HuH-7.5 (cell line): ENCODE data around the gene CLEC16A.

Experiments used
- DNase-seq: peaks from one replicate; pipeline ENCODE4 v3.0.0; 2011; ENCODE audit warnings: low spot score

CLEC16A gene

DNA sequence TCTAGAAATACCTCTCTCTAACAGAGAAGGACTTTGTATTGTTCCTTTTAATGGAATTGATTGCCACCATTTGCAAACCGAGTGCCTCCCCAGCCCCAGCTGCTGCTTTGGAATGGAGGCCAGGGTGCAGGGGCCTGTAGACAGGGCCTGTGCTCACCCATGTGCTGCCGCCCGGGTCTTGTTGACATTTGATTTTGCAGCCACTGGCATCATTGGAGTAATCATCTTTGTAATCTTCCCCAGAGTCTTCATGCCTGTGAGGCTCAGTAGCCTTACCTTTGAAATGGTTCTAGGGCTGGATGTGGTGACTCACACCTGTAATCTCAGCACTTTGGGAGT is 119.8 kb downstream of the CLEC16A start:
- no peak for DNase-seq

- no peak for DNase-seq
Observed at GRCh38 chr16:11064851-11065250, 120.5 kb downstream of the CLEC16A start.

- DNase-seq, result no peak
Observed at GRCh38 chr16:11066261-11066870, 122.0 kb downstream of the CLEC16A start.

- DNase-seq, result no peak
Observed at GRCh38 chr16:11067266-11067665, 122.9 kb downstream of the CLEC16A start.

- no peak for DNase-seq
Observed at GRCh38 chr16:11067697-11068141, 123.4 kb downstream of the CLEC16A start.

GRCh38 chr16:11071829-11072228 is 127.5 kb downstream of the CLEC16A start:
- DNase-seq, result no peak

- DNase-seq, result no peak
Observed at GRCh38 chr16:11072420-11073153, 128.2 kb downstream of the CLEC16A start.

DNA sequence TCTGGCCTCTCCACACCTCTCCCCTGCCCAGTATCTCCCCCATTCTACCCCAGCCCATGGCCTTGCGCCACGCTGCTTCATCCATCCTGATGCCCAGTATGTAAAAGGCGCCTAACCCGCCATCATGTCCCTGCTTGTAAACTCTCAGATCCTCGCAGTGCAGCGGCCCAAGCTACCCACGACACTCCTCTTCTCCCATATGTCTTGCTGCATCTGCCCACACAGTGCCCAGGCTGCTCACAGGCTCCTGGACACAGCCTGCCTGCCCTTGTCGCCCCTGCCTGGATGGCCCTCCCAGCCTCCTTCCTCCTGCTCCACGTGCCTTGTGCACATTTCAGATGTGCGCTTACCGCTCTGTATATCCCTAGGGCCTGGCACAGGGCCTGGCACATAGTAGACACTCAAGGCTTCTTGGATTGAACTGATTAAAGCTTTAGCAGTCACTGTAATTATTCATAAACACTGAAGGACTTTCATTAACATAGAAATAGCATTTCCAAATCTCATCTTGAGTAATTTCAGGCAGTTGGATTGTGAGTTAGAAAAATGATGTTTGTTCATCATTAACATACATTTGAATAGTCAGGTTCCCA is 129.1 kb downstream of the CLEC16A start:
- DNase-seq, result no peak

GRCh38 chr16:11074131-11074530 is 129.8 kb downstream of the CLEC16A start:
- DNase-seq, result no peak

DNA sequence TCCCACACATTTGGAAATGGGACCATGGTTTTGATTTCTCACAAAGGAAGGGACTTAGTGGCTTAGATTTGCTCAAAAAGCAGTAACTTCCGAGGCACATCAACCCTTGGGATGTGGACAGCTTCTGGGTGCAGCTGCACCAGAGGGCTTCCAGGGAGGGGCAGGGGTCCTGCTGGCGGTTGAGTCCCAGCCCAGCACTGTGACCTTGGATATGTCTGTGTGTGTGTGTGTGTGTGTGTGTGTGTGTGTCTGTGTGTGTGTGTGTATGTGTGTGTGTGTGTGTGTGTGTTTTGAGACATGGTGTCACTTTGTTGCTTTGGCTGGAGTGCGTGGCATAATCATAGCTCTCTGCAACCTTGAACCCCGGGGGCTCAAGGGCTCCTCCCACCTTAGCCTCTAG is 130.8 kb downstream of the CLEC16A start:
- DNase-seq, result no peak

DNA sequence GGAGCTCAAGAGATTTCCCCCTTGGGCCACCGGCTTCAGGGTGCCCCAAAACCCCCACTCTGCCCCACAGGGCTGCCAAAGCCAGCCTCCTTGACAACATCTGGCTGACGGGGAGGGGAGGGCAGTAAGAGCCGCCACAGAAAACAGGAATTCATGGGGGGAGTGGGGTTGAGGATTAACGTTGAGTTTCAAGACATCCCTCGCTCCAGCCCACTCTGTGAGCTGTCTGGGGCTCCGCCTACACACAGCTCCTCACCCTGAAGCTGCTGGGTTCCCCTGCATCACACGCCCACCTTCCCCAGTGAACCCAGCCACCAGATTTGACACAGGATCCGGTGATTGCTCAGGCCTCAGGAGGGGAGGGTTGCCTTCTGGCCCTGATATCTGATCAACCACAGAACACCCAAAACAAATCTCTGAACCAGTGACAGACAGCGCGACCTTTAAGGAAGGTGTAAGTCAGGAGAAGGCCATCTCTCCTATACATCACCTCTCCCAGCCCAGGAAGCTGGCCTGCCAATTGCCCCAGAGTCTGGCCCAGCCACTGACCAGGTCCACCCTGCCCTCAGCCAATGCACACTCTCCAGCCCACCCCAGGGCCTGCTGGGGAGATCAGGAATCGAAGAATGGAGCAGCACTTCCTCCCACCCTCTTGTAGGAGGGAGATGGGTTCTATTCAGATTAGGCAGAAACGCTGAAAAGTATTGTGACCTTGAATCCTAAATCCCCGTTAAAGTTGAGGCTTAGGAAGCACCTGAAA is 132.1 kb downstream of the CLEC16A start:
- no peak for DNase-seq

- DNase-seq, result no peak
Observed at GRCh38 chr16:11078812-11079459, 134.6 kb downstream of the CLEC16A start.

- DNase-seq, result no peak
Observed at GRCh38 chr16:11079652-11080187, 135.4 kb downstream of the CLEC16A start.

GRCh38 chr16:11080327-11080967 is 136.1 kb downstream of the CLEC16A start:
- no peak for DNase-seq

DNA sequence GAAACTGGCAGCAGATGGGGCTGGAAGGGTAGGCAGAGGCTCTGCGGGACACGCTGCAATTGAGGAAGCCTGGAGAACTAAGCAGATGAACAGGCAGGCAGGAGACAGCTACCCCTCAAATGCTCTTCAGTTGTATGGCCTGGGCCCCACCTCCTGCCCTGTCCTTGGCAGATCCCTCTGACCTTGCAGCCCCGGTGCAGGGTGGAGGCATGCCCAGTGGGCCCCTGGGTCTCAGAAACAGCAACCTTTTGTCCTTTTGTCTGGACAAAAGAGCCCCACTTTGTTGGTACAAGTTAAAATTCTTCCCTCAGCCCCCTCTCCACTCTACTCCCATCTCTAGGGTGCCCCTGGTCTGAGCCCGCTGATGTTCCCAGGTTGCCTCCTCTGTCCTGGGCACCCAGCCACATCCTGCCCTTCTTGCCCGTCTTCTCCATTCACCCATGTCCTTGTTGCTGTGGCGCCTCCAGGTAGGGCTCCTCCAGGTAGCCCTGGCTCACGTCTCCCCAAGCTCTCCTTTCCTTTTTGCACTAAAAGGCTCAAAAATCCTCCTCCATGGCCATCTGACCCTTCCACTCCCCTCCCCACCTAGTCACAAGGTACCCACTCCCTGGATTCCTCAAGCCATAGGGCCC is 136.8 kb downstream of the CLEC16A start:
- DNase-seq, result no peak

DNA sequence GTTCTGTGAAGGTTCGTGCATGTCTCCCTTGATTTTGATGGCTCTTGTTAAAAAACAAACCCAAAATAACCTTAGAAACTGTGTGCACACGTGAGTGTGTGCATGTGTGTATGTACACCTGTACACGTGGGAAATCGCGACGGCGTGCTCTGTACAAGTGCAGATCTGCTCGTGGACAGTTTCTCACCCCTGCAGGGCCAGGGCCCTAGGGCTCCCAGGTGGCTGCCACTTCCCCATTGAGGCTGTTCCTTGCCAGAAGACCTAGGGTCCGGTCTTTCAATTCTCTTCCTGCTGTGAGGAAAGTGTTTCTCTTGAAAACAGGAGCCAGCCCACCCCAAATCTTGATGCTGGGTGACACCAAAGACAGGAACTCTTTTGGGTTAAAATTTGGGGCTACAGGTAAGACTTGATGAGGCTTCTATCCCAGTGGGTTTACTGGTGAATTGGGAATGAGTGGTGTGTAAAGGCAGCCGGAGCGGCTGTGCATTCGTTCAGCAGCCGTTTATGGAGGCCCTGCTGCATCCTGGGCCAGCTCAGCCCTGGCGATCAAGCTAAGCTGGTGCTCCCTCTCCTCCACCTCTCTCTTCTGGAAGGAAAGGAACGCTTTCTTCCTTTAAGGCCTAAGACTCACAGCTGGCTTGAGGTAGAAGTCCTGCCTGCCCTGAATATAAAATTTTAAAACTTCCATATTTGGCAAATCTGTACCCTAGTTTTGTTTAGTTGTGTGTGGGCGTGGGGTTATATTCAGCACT is 137.9 kb downstream of the CLEC16A start:
- no peak for DNase-seq

- DNase-seq, result no peak
Observed at GRCh38 chr16:11082860-11083388, 138.6 kb downstream of the CLEC16A start.

- no peak for DNase-seq
Observed at GRCh38 chr16:11084484-11084875, 140.1 kb downstream of the CLEC16A start.

DNA sequence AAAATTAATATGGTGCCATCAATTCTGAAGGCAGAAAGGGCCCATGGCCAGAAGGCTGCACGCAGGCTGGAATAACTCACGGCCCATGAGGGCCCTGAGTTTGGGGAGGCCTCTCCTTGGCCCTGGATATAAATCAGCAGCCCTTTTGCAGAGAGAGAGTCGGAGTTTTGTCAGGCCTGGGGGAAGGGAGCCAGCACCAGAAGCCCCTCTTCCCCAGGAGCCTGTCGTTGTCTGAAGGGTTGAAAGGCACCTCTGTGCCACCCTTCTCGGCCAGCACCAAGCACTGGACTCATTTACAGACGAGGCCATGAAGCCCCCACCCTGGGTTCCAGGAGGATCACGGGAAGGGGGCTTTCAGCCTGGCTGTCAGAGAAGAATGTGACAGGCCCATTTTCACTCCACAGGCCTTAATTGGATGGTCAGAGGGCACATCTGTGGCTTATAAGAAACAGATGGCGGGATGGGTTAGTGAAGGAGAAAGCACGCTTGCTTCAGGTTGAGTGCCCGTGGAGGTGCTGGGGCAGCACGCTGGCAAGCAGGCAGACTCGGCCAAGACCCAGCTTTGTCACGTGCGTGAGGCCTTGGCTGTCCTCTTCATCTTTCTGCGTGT is 140.6 kb downstream of the CLEC16A start:
- no peak for DNase-seq

DNA sequence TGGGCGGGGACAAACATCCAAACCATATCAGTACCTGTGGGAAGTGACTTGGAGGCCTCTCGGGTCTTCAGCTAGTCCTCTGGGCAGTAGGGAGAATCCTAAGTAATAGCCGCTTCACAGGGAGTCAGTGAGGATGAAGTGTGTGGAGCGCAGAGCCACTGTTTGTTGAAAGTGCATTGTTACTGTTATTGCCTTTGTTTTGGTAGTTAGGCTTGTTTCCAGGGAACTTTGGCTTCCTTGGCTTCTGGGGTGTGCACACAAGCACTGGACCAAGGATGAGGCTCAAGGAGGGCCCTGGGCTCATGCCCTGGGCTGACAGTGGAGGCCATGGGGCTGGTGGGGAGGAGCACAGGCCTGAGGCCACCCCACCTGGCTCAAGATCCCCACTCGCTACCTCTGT is 141.6 kb downstream of the CLEC16A start:
- no peak for DNase-seq
